ENCODE results near the gene TNRC6B. TPM values are rescaled to one million over a fixed set of nuclear protein-coding genes. Genes with fewer than 3 reads are reported as not detected.
"Not testable (repeated sequence)": the region's sequence is repeated elsewhere in the genome, so short reads cannot be mapped to it uniquely, and the experiment has no call there.

Gene TNRC6B
- total RNA-seq, 1 donor from 2014 or later: 67.9 TPM

- DNase-seq (ENCODE audit: low spot score): no peak
These were observed 186.7 kb downstream of the TNRC6B start for GRCh38 chr22:40364431-40364830.

DNA sequence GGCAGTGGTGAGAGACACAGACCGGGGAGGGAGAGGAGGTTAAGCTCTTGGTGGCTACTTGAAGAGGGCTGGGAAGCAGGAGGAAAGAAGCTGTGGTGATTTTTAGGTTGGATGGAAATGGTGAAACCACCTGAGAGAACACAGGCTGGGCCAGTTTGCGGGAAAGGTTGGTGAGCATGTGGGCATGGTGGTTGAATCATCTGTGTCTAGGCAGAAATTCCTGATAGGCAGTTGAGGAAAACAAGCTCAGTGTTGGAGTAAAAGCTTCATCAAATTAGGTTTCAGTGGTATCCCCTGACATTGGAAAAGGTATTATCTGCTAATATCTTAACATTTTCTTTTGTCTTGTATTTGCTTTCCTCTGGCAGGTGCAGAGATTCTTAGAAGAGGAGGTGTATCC is 188.3 kb downstream of the TNRC6B start:
- DNase-seq (ENCODE audit: low spot score): no peak

- peak; percentile 80 for DNase-seq (ENCODE audit: low spot score)
These were observed 189.6 kb downstream of the TNRC6B start for GRCh38 chr22:40367342-40367741.

DNA sequence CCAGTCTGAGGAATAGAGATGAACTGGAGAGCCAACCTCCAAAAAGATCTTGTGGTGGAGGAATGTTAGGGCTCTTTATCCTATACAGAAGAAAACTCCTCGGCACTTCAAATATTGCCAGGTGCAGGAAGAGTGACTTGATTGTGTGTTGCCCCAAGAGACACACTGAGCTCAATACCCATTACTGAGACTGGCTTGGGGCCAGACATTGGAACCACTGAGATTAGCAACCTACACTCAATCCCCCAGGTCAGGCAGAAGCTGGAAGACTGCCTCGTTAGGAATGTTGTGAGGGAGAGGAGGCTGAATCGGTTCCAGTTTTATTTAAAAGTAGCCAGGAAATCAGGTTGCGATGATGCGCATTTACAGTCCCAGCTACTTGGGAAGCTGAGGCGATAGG is 190.3 kb downstream of the TNRC6B start:
- DNase-seq (ENCODE audit: low spot score): peak; percentile 42

DNA sequence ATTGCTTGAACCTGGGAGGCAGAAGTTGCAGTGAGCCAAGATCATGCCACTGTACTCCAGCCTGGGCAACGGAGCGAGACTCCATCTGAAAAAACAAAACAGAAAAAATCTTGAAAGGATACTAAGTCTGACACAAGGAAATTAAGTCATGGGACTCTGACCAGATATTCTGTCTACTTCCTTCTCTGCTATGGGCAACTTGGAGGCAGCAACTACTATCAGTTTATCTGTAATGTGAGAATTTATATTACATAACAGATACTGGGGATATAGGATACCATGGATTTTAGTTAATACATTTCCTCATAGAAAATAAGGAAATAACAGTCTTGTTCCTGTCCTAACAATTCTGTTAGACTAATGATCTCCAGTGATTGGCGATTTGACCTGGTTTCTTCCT is 191.1 kb downstream of the TNRC6B start:
- DNase-seq (ENCODE audit: low spot score): no peak

DNA sequence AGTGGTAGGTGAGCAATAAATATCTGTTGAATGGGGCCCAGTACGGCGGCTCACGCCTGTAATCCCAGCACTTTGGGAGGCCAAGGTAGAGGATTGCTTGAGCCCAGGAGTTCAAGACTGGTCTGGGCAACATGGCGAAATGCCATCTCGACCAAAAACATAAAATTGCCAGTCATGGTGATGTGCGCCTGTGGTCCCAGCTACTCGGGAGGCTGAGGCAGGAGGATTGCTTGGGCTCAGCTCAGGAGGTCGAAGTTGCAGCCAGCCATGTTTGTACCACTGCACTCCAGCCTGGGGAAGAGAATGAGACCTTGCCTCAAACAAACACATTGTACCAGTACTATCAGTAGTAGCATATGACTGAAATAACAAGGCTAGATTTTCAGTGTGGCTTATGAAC is 196.8 kb downstream of the TNRC6B start:
- DNase-seq (ENCODE audit: low spot score): no peak

- no peak for DNase-seq (ENCODE audit: low spot score)
These were observed 198.4 kb downstream of the TNRC6B start for GRCh38 chr22:40376149-40376548.

DNA sequence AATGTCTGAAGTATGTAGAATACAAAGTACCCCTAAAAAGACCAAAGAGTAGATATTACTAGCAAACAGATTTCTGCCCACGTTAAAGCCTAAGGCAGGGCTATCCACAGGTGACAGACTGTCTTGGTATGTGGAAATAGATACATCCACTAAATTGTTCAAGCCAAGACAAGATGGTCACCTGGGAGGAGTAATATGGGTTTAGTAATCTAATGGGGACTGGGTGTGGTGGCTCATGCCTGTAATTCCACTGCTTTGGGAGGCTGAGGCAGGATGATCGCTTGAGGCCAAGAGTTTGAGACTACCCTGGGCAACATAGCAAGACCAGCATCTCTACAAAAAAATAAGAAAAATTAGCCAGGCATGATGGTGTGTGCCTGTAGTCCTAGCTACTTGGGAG is 200.2 kb downstream of the TNRC6B start:
- no peak for DNase-seq (ENCODE audit: low spot score)

- not testable (repeated sequence) for DNase-seq (ENCODE audit: low spot score)
These were observed 200.7 kb downstream of the TNRC6B start for GRCh38 chr22:40378448-40378847.

- DNase-seq (ENCODE audit: low spot score): no peak
These were observed 203.7 kb downstream of the TNRC6B start for GRCh38 chr22:40381461-40381860.

- no peak for DNase-seq (ENCODE audit: low spot score)
These were observed 206.2 kb downstream of the TNRC6B start for GRCh38 chr22:40383905-40384304.

DNA sequence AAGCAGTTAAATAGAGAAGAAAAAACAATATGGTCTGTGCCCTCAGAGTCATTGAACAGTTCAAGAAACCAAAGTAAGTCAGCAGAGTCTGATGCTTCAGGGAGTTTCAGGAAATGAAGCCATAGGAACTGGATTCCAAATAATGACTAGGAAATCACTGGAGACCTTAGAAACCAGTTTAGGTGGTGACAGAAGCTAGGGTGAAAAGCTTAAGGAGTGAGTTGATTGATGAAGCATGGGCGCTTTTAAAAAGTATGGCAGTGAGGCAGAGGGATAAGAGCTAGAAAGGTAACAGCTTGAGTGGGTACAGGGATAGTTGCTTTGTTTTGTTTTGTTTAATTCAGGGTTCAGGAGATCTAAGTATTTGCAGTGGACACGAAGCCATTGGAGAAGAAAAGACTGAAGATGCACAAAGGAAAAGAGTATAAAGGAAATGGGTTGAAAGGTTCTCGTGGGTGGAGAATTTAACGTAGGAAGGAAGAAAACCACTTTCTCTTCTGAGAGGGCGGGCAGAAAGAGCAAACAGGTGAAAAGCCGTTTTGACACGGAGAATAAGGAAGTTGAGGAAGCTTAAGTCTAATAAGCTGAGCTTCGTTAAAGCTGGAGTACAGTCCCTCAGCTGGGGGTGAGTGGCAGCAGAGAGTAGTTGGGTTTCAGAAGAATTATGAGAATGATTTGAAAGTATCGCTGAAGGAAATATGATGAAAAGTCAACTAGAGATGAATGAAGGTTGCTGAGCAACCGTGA is 207.5 kb downstream of the TNRC6B start:
- DNase-seq (ENCODE audit: low spot score): no peak

Other genes with a start within 250 kb of the TNRC6B start
- gene TMA7B, start 217.5 kb upstream of the TNRC6B start, total RNA-seq: 0.66 TPM
- 12.1 TPM for gene FAM83F, start 183.0 kb upstream of the TNRC6B start, total RNA-seq
- gene ADSL, start 168.6 kb downstream of the TNRC6B start, total RNA-seq: 34.9 TPM
- 213 TPM for gene SGSM3, start 192.7 kb downstream of the TNRC6B start, total RNA-seq

Measured in mucosa of gallbladder (tissue), 1 donor.